Ovary (tissue), 3 donors: ENCODE measurements around the gene STPG1.

Experiments used
- POLR2A ChIP-seq: fragments of 450-650 bp; IDR thresholded peaks from one replicate; pipeline ENCODE4 v1.6.1; 2017; ENCODE audit warnings: antibody characterized with exemption, mild to moderate bottlenecking, moderate library complexity
- TF ChIP-seq, protein P1 (sequence below), 3 donors: fragments of 450-650 bp in 2 of 3; fragments of 200-600 bp in 1 of 3; IDR thresholded peaks; one replicate each; pipeline versions ENCODE4 v1.5.1 to v1.8.0; 2016 to 2022; ENCODE audit warnings: antibody characterized with exemption in 3 of 3, mild to moderate bottlenecking in 1 of 3
- donor health status: DM: no; HTN: no; CAD: no.

DNA sequence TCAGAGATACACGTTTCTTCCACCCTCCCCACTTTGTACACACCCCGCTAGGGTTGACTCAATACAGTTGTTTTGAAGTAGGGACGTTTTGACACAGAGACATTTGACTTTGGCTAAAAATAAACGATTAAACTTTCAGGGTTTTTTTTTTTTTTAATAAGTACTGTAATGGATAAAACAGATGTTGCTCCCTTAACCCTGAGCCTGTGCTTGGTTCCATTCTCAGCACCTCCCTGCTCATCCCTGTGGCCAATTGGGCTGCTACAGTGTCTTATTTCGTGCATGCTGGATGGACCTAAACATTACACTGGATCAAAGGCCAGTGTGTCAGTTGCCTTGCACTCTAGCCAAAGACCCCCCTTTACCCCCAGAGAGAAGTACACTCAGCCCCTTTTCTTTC lies 77.5 kb downstream of the STPG1 start:
- TF ChIP-seq, protein P1, sequence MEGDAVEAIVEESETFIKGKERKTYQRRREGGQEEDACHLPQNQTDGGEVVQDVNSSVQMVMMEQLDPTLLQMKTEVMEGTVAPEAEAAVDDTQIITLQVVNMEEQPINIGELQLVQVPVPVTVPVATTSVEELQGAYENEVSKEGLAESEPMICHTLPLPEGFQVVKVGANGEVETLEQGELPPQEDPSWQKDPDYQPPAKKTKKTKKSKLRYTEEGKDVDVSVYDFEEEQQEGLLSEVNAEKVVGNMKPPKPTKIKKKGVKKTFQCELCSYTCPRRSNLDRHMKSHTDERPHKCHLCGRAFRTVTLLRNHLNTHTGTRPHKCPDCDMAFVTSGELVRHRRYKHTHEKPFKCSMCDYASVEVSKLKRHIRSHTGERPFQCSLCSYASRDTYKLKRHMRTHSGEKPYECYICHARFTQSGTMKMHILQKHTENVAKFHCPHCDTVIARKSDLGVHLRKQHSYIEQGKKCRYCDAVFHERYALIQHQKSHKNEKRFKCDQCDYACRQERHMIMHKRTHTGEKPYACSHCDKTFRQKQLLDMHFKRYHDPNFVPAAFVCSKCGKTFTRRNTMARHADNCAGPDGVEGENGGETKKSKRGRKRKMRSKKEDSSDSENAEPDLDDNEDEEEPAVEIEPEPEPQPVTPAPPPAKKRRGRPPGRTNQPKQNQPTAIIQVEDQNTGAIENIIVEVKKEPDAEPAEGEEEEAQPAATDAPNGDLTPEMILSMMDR (IDR thresholded peaks at IDR 0.05): no peak
- no peak for TF ChIP-seq POLR2A
